Smooth muscle cell (in vitro differentiated cells): Measurements from ENCODE around the gene SUPT20H. TPM values are rescaled to one million over a fixed set of nuclear protein-coding genes. Genes with fewer than 3 reads are reported as not detected.

Source experiments
- DNase-seq: peaks from one replicate; lab custom pipeline; 2025; ENCODE audit not compliant: unreplicated experiment; lab: John Stamatoyannopoulos, UW
- H2AFZ ChIP-seq: fragments of 200-600 bp; sonication (generic); 2 replicates; pipeline ENCODE4 v1.6.0; 2016; ENCODE audit warnings: antibody characterized with exemption, low read depth, mild to moderate bottlenecking
- H3F3A ChIP-seq: fragments of 200-600 bp; sonication (generic); 2 replicates; pipeline ENCODE4 v1.6.0; 2017; ENCODE audit warnings: antibody characterized with exemption, low read depth
- H3K27ac ChIP-seq: fragments of 200-600 bp; sonication (generic); 2 replicates; pipeline ENCODE4 v1.5.1; 2016; ENCODE audit warnings: low read depth, mild to moderate bottlenecking
- H3K27me3 ChIP-seq: fragments of 200-600 bp; sonication (generic); 2 replicates; pipeline ENCODE4 v1.6.1; 2016; ENCODE audit warnings: low read depth, mild to moderate bottlenecking
- H3K36me3 ChIP-seq: fragments of 200-600 bp; sonication (generic); 2 replicates; pipeline ENCODE4 v1.5.1; 2016; ENCODE audit warnings: low read depth
- H3K4me1 ChIP-seq: fragments of 200-600 bp; sonication (generic); 2 replicates; pipeline ENCODE4 v1.5.1; 2016; ENCODE audit warnings: low read depth
- H3K4me2 ChIP-seq: fragments of 200-600 bp; sonication (generic); 2 replicates; pipeline ENCODE4 v1.6.0; 2016; ENCODE audit warnings: mild to moderate bottlenecking
- H3K4me3 ChIP-seq: fragments of 200-600 bp; sonication (generic); 2 replicates; pipeline ENCODE4 v1.5.1; 2016; ENCODE audit warnings: mild to moderate bottlenecking
- H3K79me2 ChIP-seq: fragments of 200-600 bp; sonication (generic); 2 replicates; pipeline ENCODE4 v1.6.0; 2016; ENCODE audit warnings: low read depth, mild to moderate bottlenecking
- H3K9ac ChIP-seq: fragments of 200-600 bp; sonication (generic); 2 replicates; pipeline ENCODE4 v1.6.0; 2016; ENCODE audit warnings: low read depth
- H3K9me3 ChIP-seq: fragments of 200-600 bp; sonication (generic); replicated peaks from 2 replicates; pipeline ENCODE4 v1.5.1; 2016; ENCODE audit warnings: low read depth
- H4K20me1 ChIP-seq: fragments of 200-600 bp; sonication (generic); 2 replicates; pipeline ENCODE4 v1.6.0; 2016; ENCODE audit warnings: low read depth
- CTCF ChIP-seq: fragments of 200-600 bp; sonication (generic); IDR thresholded peaks from 2 replicates; pipeline ENCODE4 v1.5.1; 2017; ENCODE audit warnings: borderline replicate concordance, mild to moderate bottlenecking, antibody characterized with exemption; ENCODE audit not compliant: insufficient read depth, poor library complexity, severe bottlenecking
- WGBS: methylation state at CpG from one replicate; pipeline ENCODE4 v1.1.7; 2016; ENCODE audit warnings: low lambda C conversion rate; 5-methylcytosine and 5-hydroxymethylcytosine counted together
- polyA plus RNA-seq: library from polyadenylated mRNA; unstranded; fragments of >200 nt; fragmentation: Nextera tagmentation; extraction: Ambion mirVana; gene quantifications from 2 replicates; pipeline ENCODE4 v1.2.1, GENCODE V29; 2016
- total RNA-seq: library from RNA; depleted of rRNA; stranded (reverse); fragments of >200 nt; gene quantifications from 2 replicates; pipeline ENCODE4 v1.2.3, GENCODE V29; 2014

Gene SUPT20H
- total and polyA plus RNA-seq, 2 experiments from 2014 or later: 46.9 to 116 TPM

- H3K9me3 ChIP-seq: no peaks in the 10 kb centered on the region
- H3K27ac ChIP-seq: peak overlapping the region; percentile 1
- peak overlapping the region; percentile 98 for H3K4me3 ChIP-seq
- H3K4me2 ChIP-seq: peak overlapping the region; percentile 98
- H2AFZ ChIP-seq: no peak overlapping the region
- no peak for DNase-seq
- no peak for TF ChIP-seq CTCF
- peaks cover 30% of the 10 kb centered on the region for H3K79me2 ChIP-seq
- no peaks in the 10 kb centered on the region for H3K27me3 ChIP-seq
- peaks cover 10% of the 10 kb centered on the region for H3K36me3 ChIP-seq
- peaks cover 7% of the 10 kb centered on the region for H3F3A ChIP-seq
- H3K4me1 ChIP-seq: peaks cover 15% of the 10 kb centered on the region
- WGBS: 45% methylated on average over 3 of the region's 3 CpGs
- H4K20me1 ChIP-seq: no peaks in the 10 kb centered on the region
- H3K9ac ChIP-seq: peak overlapping the region; percentile 94
Measured at GRCh38 chr13:37001921-37002250, 57.6 kb downstream of the SUPT20H start.

- TF ChIP-seq CTCF: peak; percentile 99
- H3K79me2 ChIP-seq: peaks cover 46% of the 10 kb centered on the region
- peak; percentile 66 for DNase-seq
- H4K20me1 ChIP-seq: peaks cover 6% of the 10 kb centered on the region
- H3K4me3 ChIP-seq: peak within 1 kb of the TSS; percentile 98
- H3K4me1 ChIP-seq: peaks cover 15% of the 10 kb centered on the region
- H3K27me3 ChIP-seq: no peaks in the 10 kb centered on the region
- peak within 1 kb of the TSS; percentile 98 for H3K4me2 ChIP-seq
- H2AFZ ChIP-seq: peak within 1 kb of the TSS; percentile 93
- H3F3A ChIP-seq: peaks cover 6% of the 10 kb centered on the region
- peak within 1 kb of the TSS; percentile 99 for H3K27ac ChIP-seq
- H3K36me3 ChIP-seq: no peaks in the 10 kb centered on the region
- no peaks in the 10 kb centered on the region for H3K9me3 ChIP-seq
- H3K9ac ChIP-seq: peak within 1 kb of the TSS; percentile 94
- WGBS: under 1% methylated on average over 49 of the region's 52 CpGs
Measured at GRCh38 chr13:36999054-36999714, 60.3 kb downstream of the SUPT20H start, which contains the start of gene ALG5. TSS of gene ALG5 (minus strand) at chr13:36999340. CDS start at chr13:36999300, 40 bp downstream.

- Histone ChIP-seq H3K4me3 (peak overlapping the region; percentile 98), H3K36me3 (no peaks in the 10 kb centered on the region), H3K79me2 (peaks cover 49% of the 10 kb centered on the region), H3K4me2 (peak overlapping the region; percentile 98), H3K4me1 (peaks cover 15% of the 10 kb centered on the region), H4K20me1 (peaks cover 6% of the 10 kb centered on the region), H3K9ac (peak overlapping the region; percentile 86), H3K27me3 (no peaks in the 10 kb centered on the region), H3K9me3 (no peaks in the 10 kb centered on the region), H3K27ac (no peak overlapping the region), H2AFZ (peak overlapping the region; percentile 93), H3F3A (peaks cover 6% of the 10 kb centered on the region)
- no peak for DNase-seq
- WGBS: under 1% methylated on average over 21 of the region's 21 CpGs
- TF ChIP-seq CTCF: no peak
Measured at GRCh38 chr13:36998624-36999041, 60.9 kb downstream of the SUPT20H start.
